GM12878 (cell line): ENCODE measurements around the gene PM20D2. TPM values are rescaled to one million over a fixed set of nuclear protein-coding genes. Genes with fewer than 3 reads are reported as not detected.

Experiments
- ATAC-seq: fragments of 200-7000 bp; cut with Tn5 transposase; 3 replicates; pipeline ENCODE4 v1.9.1; 2020; ENCODE audit warnings: mild to moderate bottlenecking, moderate library complexity
- BruUV-seq: library from RNA; stranded (reverse); fragments of 400-500 nt; replicated peaks from 2 replicates; lab custom pipeline; 2021; lab: Mats Ljungman, UMichigan
- CTCF ChIA-PET: fragments of 300-600 bp; sonication (Branson Sonifier 250); formaldehyde crosslinking; extraction: SDS; loops from one replicate; lab custom pipeline; 2021; ENCODE audit warnings: inconsistent platforms; lab: Yijun Ruan, JAX
- POLR2A ChIA-PET: fragments of 350-600 bp; formaldehyde crosslinking; extraction: SDS; loops from one replicate; lab custom pipeline; 2021; ENCODE audit warnings: inconsistent platforms; lab: Charles Lee
- RAD21 ChIA-PET: fragments of 300-600 bp; sonication (Branson Sonifier 250); formaldehyde crosslinking; loops from one replicate; lab custom pipeline; 2023; ENCODE audit warnings: antibody characterized with exemption; ENCODE audit not compliant: unreplicated experiment; lab: Charles Lee
- SMC1A ChIA-PET: fragments of 300-600 bp; sonication (Branson Sonifier 250); formaldehyde crosslinking; loops from one replicate; lab custom pipeline; 2023; ENCODE audit not compliant: unreplicated experiment, uncharacterized antibody; lab: Charles Lee
- DNase-seq: peaks from one replicate; pipeline ENCODE4 v3.0.0-alpha.2; 2011; ENCODE audit warnings: low read depth, low spot score
- FAIRE-seq: peaks from 3 replicates; lab custom pipeline; 2011; peaks lifted over from hg19 to GRCh38; lab: Jason Lieb, UNC
- H2AFZ ChIP-seq: 2 replicates; pipeline ENCODE4 v1.6.0; 2011; ENCODE audit warnings: low read depth, low read length, control low read depth; ENCODE audit not compliant: control insufficient read depth
- H3K27ac ChIP-seq: 2 replicates; pipeline ENCODE4 v1.5.1; 2011; ENCODE audit warnings: control low read depth; ENCODE audit not compliant: control insufficient read depth, insufficient read depth
- H3K27me3 ChIP-seq, 2 experiments: replicated peaks in 1 of 2; 2 replicates each; pipeline versions ENCODE4 v1.6.0 to v1.6.1; 2011; ENCODE audit warnings: low read length in 1 of 2; ENCODE audit not compliant: control insufficient read depth in 2 of 2, insufficient read depth in 2 of 2
- H3K36me3 ChIP-seq, 2 experiments: 2 replicates each; pipeline ENCODE4 v1.5.1; 2011; ENCODE audit warnings: low read length in 1 of 2; ENCODE audit not compliant: control insufficient read depth in 2 of 2, insufficient read depth in 2 of 2
- H3K4me1 ChIP-seq: 2 replicates; pipeline ENCODE4 v1.6.1; 2011; ENCODE audit warnings: mild to moderate bottlenecking, low read length, moderate library complexity, mixed read lengths; ENCODE audit not compliant: control insufficient read depth, insufficient read depth
- H3K4me2 ChIP-seq: 2 replicates; pipeline ENCODE4 v1.6.0; 2011; ENCODE audit warnings: control low read depth; ENCODE audit not compliant: control insufficient read depth, insufficient read depth
- H3K4me3 ChIP-seq: fragments of 200-600 bp; sonication (generic); 2 replicates; pipeline ENCODE4 v1.5.1; 2016
- H3K79me2 ChIP-seq: 2 replicates; pipeline ENCODE4 v1.6.0; 2011; ENCODE audit warnings: low read length; ENCODE audit not compliant: control insufficient read depth, insufficient read depth
- H3K9ac ChIP-seq: 2 replicates; pipeline ENCODE4 v1.8.0; 2011; ENCODE audit warnings: low read length, control low read depth, mixed read lengths; ENCODE audit not compliant: control insufficient read depth, insufficient read depth
- H3K9me3 ChIP-seq: replicated peaks from 3 replicates; pipeline ENCODE4 v1.5.1; 2011; ENCODE audit warnings: mild to moderate bottlenecking, low read length; ENCODE audit not compliant: control insufficient read depth, insufficient read depth
- H4K20me1 ChIP-seq: 2 replicates; pipeline ENCODE4 v1.6.0; 2011; ENCODE audit not compliant: control insufficient read depth, insufficient read depth
- BHLHE40 ChIP-seq, 2 experiments: fragments of 450-650 bp in 1 of 2; IDR thresholded peaks; 2 replicates each; pipeline ENCODE4 v1.6.1; 2011 to 2017; ENCODE audit warnings: low read depth in 2 of 2, borderline replicate concordance in 1 of 2, improper control_type of control experiment in 1 of 2, low read length in 1 of 2, mild to moderate bottlenecking in 1 of 2
- CREB1 ChIP-seq: IDR thresholded peaks from 2 replicates; pipeline ENCODE4 v1.6.1; 2012; ENCODE audit warnings: low read depth, mild to moderate bottlenecking, inconsistent platforms
- IRF4 ChIP-seq: IDR thresholded peaks from 2 replicates; pipeline ENCODE4 v1.6.1; 2011; ENCODE audit warnings: low read depth, low read length
- JUND ChIP-seq: IDR thresholded peaks from 2 replicates; pipeline ENCODE4 v1.6.1; 2012; ENCODE audit warnings: low read depth, mild to moderate bottlenecking, low read length, improper control_type of control experiment, moderate library complexity
- KLF5 ChIP-seq: fragments of 450-650 bp; IDR thresholded peaks from 2 replicates; pipeline ENCODE4 v1.6.1; 2014; ENCODE audit warnings: mild to moderate bottlenecking; ENCODE audit not compliant: partially characterized antibody
- MTA3 ChIP-seq: IDR thresholded peaks from 2 replicates; pipeline ENCODE4 v1.6.1; 2012; ENCODE audit warnings: low read length, inconsistent platforms, borderline replicate concordance
- NBN ChIP-seq: fragments of 450-650 bp; IDR thresholded peaks from 2 replicates; pipeline ENCODE4 v1.6.1; 2016
- RFX5 ChIP-seq: IDR thresholded peaks from 2 replicates; pipeline ENCODE4 v1.6.1; 2011; ENCODE audit warnings: low read depth, low read length, improper control_type of control experiment
- RUNX3 ChIP-seq: IDR thresholded peaks from 2 replicates; pipeline ENCODE4 v1.6.1; 2012; ENCODE audit warnings: low read length, inconsistent platforms
- SMAD1 ChIP-seq: fragments of 450-650 bp; IDR thresholded peaks from 2 replicates; pipeline ENCODE4 v1.6.1; 2018; ENCODE audit warnings: mild to moderate bottlenecking, low read depth; ENCODE audit not compliant: partially characterized antibody
- SUPT20H ChIP-seq: IDR thresholded peaks from 2 replicates; pipeline ENCODE4 v1.6.1; 2011; ENCODE audit warnings: low read depth, mild to moderate bottlenecking, low read length, moderate library complexity, borderline replicate concordance; ENCODE audit not compliant: control insufficient read depth
- WGBS: methylation state at CpG from one replicate; pipeline ENCODE4 v1.1.6; 2016; ENCODE audit warnings: low lambda C conversion rate; ENCODE audit not compliant: insufficient replicate concordance, insufficient coverage; ENCODE audit errors: missing lambda C conversion rate; 5-methylcytosine and 5-hydroxymethylcytosine counted together
- in situ Hi-C: fragments of 300-500 bp; cut with MboI; formaldehyde crosslinking; loops from 9 replicates; pipeline ENCODE4 v1.14.3; 2018; ENCODE audit warnings: mixed read lengths
- intact Hi-C: fragments of 100-400 bp; cut with micrococcal nuclease; formaldehyde crosslinking; loops from one replicate; pipeline ENCODE4 v1.14.2; 2022; ENCODE audit not compliant: unreplicated experiment
- polyA plus RNA-seq, 11 experiments: library from polyadenylated mRNA; depleted of rRNA in 4 of 11; unstranded in 6 of 11; stranded (reverse) in 5 of 11; fragments of >200 nt; fragmentation: Nextera tagmentation in 4 of 11; fragmentation: Illumina TruSeq in 1 of 11; extraction: Ambion mirVana in 4 of 11; extraction: Trizol in 1 of 11; gene quantifications; 1 replicate in 1 of 11; 2 replicates in 10 of 11; pipeline versions ENCODE4 v1.2.1 to v1.2.3, GENCODE V29; 2011 to 2016; ENCODE audit warnings: inconsistent platforms in 2 of 11, missing spikeins in 2 of 11, low read depth in 1 of 11
- total RNA-seq, 4 experiments: library from RNA; depleted of rRNA in 3 of 4; stranded (reverse); fragments of >200 nt in 3 of 4; fragmentation: Illumina TruSeq in 1 of 4; extraction: Trizol in 1 of 4; gene quantifications; 2 replicates each; pipeline versions ENCODE4 v1.2.1 to v1.2.3, GENCODE V29; 2013 to 2021
- TF ChIP-seq, protein P1 (sequence below): IDR thresholded peaks from 2 replicates; pipeline ENCODE4 v1.6.1; 2012; ENCODE audit warnings: improper control_type of control experiment, low read depth, low read length; ENCODE audit not compliant: insufficient replicate concordance
- TF ChIP-seq, protein P2 (sequence below): fragments of 450-650 bp; formaldehyde crosslinking; IDR thresholded peaks from 2 replicates; pipeline ENCODE4 v1.4.0; 2020; ENCODE audit warnings: mild to moderate bottlenecking, moderate library complexity

PM20D2 gene
- total and polyA plus RNA-seq, 10 of the 15 experiments (the other 5 are each of a cell fraction or from before 2014, with no cell fraction given), result 7.8 to 23.6 (median 15.7) TPM

DNA sequence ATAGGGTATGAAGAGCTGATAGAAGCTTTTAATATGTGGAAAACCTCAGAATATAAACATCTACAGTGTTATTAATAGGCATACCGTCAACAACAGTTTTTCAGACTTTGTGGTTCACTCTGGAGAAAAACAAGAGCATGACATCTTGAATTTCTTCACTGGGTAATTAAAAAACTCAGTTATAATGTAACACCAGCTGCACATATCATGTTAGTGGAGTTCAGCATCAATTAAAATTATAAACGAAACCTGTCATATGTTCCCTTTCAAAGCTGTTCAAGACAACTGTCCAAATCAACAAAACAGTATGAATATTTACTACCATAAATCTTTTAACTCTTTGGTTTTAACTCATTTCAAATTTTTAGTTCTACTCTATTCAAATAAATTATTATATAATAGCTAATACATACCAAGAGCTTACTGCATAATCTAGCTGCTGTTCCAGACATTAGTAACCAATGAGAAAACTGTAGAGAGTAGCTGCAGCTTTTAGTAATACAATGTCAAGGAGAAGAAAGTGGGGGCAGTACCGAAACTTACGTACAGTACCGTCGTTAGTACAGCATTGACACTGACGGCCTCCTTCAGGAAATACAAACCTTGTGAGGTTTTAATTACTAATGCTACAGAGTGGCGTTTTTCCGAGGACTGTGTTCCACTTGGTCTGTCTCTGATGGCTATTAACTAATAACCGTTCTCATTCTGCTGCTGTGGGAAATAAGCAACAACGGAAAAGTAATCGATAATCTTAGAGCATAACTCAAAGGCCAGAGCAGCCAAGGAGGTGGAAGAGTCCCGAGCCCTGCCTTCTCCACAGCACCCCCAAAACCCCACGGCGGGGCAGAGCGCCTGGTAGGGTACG, 532 bp upstream of the PM20D2 start:
- Histone ChIP-seq H2AFZ (peak overlapping the region; percentile 84), H3K9ac (peak overlapping the region; percentile 80), H3K4me2 (peak overlapping the region; percentile 96), H4K20me1 (no peaks in the 10 kb centered on the region), H3K9me3 (no peaks in the 10 kb centered on the region; the same call in 2 of the 3 replicates), H3K4me3 (peak overlapping the region; percentile 71), H3K79me2 (peaks cover 13% of the 10 kb centered on the region), H3K27ac (peak overlapping the region; percentile 75), H3K36me3 (no peaks in the 10 kb centered on the region), H3K27me3 (no peaks in the 10 kb centered on the region), H3K4me1 (peaks cover 16% of the 10 kb centered on the region)
- ChIA-PET SMC1A (interaction anchor here (0.8 to 6.1 kb wide), 17 partner anchors 8 to 276 kb away, joined by 3 to 37 read pairs (median 4); partner anchors contain the start of gene PNRC1), RAD21 (interaction anchor here (0.5 to 3.5 kb wide), 18 partner anchors 11 to 298 kb away, joined by 3 to 26 read pairs (median 4); partner anchors contain the start of genes PNRC1 and RNGTT), POLR2A (interaction anchor here (0.7 to 5.2 kb wide), 9 partner anchors 57 to 214 kb away, joined by 3 to 71 read pairs (median 6); partner anchors contain the start of genes PNRC1 and RNGTT), CTCF (interaction anchor here (0.6 to 4.1 kb wide), 16 partner anchors 8 to 1996 kb away, joined by 3 to 22 read pairs (median 3); no protein-coding TSS in a partner anchor)
- FAIRE-seq (peak; percentile 86), ATAC-seq (peak; percentile 75), DNase-seq (peak; percentile 52)
- intact Hi-C loops (loop anchor here (5.0 kb wide), 1 partner anchor 207 kb away; the partner anchor contains the start of gene UBE2J1), in situ Hi-C loops (no loop called here)
- BruUV-seq, result TSS peak; percentile 62
- 2% methylated on average over 17 of the region's 17 CpGs for WGBS
- peak; percentile 35 for TF ChIP-seq SMAD1
- TF ChIP-seq KLF5, result no peak
- peak; percentile 82 for TF ChIP-seq RFX5
- TF ChIP-seq, protein P1, sequence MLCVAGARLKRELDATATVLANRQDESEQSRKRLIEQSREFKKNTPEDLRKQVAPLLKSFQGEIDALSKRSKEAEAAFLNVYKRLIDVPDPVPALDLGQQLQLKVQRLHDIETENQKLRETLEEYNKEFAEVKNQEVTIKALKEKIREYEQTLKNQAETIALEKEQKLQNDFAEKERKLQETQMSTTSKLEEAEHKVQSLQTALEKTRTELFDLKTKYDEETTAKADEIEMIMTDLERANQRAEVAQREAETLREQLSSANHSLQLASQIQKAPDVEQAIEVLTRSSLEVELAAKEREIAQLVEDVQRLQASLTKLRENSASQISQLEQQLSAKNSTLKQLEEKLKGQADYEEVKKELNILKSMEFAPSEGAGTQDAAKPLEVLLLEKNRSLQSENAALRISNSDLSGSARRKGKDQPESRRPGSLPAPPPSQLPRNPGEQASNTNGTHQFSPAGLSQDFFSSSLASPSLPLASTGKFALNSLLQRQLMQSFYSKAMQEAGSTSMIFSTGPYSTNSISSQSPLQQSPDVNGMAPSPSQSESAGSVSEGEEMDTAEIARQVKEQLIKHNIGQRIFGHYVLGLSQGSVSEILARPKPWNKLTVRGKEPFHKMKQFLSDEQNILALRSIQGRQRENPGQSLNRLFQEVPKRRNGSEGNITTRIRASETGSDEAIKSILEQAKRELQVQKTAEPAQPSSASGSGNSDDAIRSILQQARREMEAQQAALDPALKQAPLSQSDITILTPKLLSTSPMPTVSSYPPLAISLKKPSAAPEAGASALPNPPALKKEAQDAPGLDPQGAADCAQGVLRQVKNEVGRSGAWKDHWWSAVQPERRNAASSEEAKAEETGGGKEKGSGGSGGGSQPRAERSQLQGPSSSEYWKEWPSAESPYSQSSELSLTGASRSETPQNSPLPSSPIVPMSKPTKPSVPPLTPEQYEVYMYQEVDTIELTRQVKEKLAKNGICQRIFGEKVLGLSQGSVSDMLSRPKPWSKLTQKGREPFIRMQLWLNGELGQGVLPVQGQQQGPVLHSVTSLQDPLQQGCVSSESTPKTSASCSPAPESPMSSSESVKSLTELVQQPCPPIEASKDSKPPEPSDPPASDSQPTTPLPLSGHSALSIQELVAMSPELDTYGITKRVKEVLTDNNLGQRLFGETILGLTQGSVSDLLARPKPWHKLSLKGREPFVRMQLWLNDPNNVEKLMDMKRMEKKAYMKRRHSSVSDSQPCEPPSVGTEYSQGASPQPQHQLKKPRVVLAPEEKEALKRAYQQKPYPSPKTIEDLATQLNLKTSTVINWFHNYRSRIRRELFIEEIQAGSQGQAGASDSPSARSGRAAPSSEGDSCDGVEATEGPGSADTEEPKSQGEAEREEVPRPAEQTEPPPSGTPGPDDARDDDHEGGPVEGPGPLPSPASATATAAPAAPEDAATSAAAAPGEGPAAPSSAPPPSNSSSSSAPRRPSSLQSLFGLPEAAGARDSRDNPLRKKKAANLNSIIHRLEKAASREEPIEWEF, result peak; percentile 66
- peak; percentile 73; the same call in 1 of the 2 replicates for TF ChIP-seq CREB1
- TF ChIP-seq JUND, result no peak
- TF ChIP-seq, protein P2, sequence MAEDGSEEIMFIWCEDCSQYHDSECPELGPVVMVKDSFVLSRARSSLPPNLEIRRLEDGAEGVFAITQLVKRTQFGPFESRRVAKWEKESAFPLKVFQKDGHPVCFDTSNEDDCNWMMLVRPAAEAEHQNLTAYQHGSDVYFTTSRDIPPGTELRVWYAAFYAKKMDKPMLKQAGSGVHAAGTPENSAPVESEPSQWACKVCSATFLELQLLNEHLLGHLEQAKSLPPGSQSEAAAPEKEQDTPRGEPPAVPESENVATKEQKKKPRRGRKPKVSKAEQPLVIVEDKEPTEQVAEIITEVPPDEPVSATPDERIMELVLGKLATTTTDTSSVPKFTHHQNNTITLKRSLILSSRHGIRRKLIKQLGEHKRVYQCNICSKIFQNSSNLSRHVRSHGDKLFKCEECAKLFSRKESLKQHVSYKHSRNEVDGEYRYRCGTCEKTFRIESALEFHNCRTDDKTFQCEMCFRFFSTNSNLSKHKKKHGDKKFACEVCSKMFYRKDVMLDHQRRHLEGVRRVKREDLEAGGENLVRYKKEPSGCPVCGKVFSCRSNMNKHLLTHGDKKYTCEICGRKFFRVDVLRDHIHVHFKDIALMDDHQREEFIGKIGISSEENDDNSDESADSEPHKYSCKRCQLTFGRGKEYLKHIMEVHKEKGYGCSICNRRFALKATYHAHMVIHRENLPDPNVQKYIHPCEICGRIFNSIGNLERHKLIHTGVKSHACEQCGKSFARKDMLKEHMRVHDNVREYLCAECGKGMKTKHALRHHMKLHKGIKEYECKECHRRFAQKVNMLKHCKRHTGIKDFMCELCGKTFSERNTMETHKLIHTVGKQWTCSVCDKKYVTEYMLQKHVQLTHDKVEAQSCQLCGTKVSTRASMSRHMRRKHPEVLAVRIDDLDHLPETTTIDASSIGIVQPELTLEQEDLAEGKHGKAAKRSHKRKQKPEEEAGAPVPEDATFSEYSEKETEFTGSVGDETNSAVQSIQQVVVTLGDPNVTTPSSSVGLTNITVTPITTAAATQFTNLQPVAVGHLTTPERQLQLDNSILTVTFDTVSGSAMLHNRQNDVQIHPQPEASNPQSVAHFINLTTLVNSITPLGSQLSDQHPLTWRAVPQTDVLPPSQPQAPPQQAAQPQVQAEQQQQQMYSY (CRISPR knock-in tag), result no peak
- peak; percentile 27; the same call in 1 of the 2 replicates for TF ChIP-seq MTA3
- TF ChIP-seq IRF4, result 0 out of 2 replicates have a peak, but pooled peaks have one; percentile 12
- 0 out of 2 replicates have a peak, but pooled peaks have one; percentile 45 for TF ChIP-seq NBN
- peak; percentile 26 for TF ChIP-seq RUNX3
- TF ChIP-seq SUPT20H, result no peak
- TF ChIP-seq BHLHE40 (IDR thresholded peaks at IDR 0.05; ENCODE audit: borderline replicate concordance in 1 of 2, low read depth in 2 of 2, low read length in 1 of 2), result no peak
